ENCODE results near the gene MAML3. TPM values are rescaled to one million over a fixed set of nuclear protein-coding genes. Genes with fewer than 3 reads are reported as not detected.
A peak's percentile ranks its signal among the peaks of the same experiment; 100 is the strongest.

The MAML3 gene
- total RNA-seq, 1 experiment from 2014 or later, result 0.89 TPM

GRCh38 chr4:139988863-139989765, 164.9 kb downstream of the MAML3 start:
- CTCF ChIA-PET, result no interaction called here
- H3K4me1 Mint-ChIP-seq (ENCODE audit: insufficient read depth, unreplicated experiment), result peaks cover 21% of the 10 kb centered on the region

GRCh38 chr4:139987502-139987850, 166.5 kb downstream of the MAML3 start:
- no TSS peak for BruUV-seq (replicated peaks)
- Mint-ChIP-seq H3K9me3 (ENCODE audit: unreplicated experiment) (no peaks in the 10 kb centered on the region), H3K4me3 (ENCODE audit: unreplicated experiment) (no peak overlapping the region), H3K27me3 (ENCODE audit: insufficient read depth, unreplicated experiment) (no peaks in the 10 kb centered on the region), H3K4me1 (ENCODE audit: insufficient read depth, unreplicated experiment) (peaks cover 21% of the 10 kb centered on the region), H3K36me3 (ENCODE audit: insufficient read depth, unreplicated experiment) (no peaks in the 10 kb centered on the region), H3K27ac (ENCODE audit: low read depth, unreplicated experiment) (no peak overlapping the region)
- peak; percentile 61 for DNase-seq (ENCODE audit: unreplicated experiment)
- no peak for TF ChIP-seq CTCF (IDR thresholded peaks at IDR 0.05; ENCODE audit: unreplicated experiment)
- POLR2A ChIA-PET, result interaction anchor here (0.5 kb wide), 1 partner anchor 12 kb away, joined by 4 read pairs; no protein-coding TSS in a partner anchor
- CTCF ChIA-PET, result no interaction called here
- intact Hi-C loops (cut with micrococcal nuclease), result loop anchor here (10.0 kb wide), 2 partner anchors 253 to 333 kb away; no protein-coding TSS in a partner anchor

More at GRCh38 chr4:139988863-139989765, 164.9 kb downstream of the MAML3 start:
- POLR2A ChIA-PET, result interaction anchor here (0.9 to 1.0 kb wide), 2 partner anchors 100 to 102 kb away, joined by 3 read pairs; no protein-coding TSS in a partner anchor
- Mint-ChIP-seq H3K36me3 (ENCODE audit: insufficient read depth, unreplicated experiment) (no peaks in the 10 kb centered on the region), H3K27me3 (ENCODE audit: insufficient read depth, unreplicated experiment) (no peaks in the 10 kb centered on the region), H3K9me3 (ENCODE audit: unreplicated experiment) (no peaks in the 10 kb centered on the region), H3K27ac (ENCODE audit: low read depth, unreplicated experiment) (peak overlapping the region; percentile 21), H3K4me3 (ENCODE audit: unreplicated experiment) (peak overlapping the region; percentile 6)
- BruUV-seq (replicated peaks), result no TSS peak
- no peak for TF ChIP-seq CTCF (IDR thresholded peaks at IDR 0.05; ENCODE audit: unreplicated experiment)
- peak; percentile 95 for DNase-seq (ENCODE audit: unreplicated experiment)
- intact Hi-C loops (cut with micrococcal nuclease), result loop anchor here (10.0 kb wide), 2 partner anchors 254 to 334 kb away; no protein-coding TSS in a partner anchor

GRCh38 chr4:139986689-139987501, 167.1 kb downstream of the MAML3 start:
- Mint-ChIP-seq H3K9me3 (ENCODE audit: unreplicated experiment) (no peaks in the 10 kb centered on the region), H3K27me3 (ENCODE audit: insufficient read depth, unreplicated experiment) (no peaks in the 10 kb centered on the region), H3K27ac (ENCODE audit: low read depth, unreplicated experiment) (no peak overlapping the region), H3K4me3 (ENCODE audit: unreplicated experiment) (no peak overlapping the region), H3K4me1 (ENCODE audit: insufficient read depth, unreplicated experiment) (peaks cover 21% of the 10 kb centered on the region), H3K36me3 (ENCODE audit: insufficient read depth, unreplicated experiment) (no peaks in the 10 kb centered on the region)
- intact Hi-C loops (cut with micrococcal nuclease), result loop anchor here (10.0 kb wide), 2 partner anchors 252 to 332 kb away; no protein-coding TSS in a partner anchor
- ChIA-PET POLR2A (interaction anchor here (0.8 kb wide), 1 partner anchor 40 kb away, joined by 3 read pairs; no protein-coding TSS in a partner anchor), CTCF (no interaction called here)
- TF ChIP-seq CTCF (IDR thresholded peaks at IDR 0.05; ENCODE audit: unreplicated experiment), result no peak
- DNase-seq (ENCODE audit: unreplicated experiment), result no peak
- no TSS peak for BruUV-seq (replicated peaks)

- Mint-ChIP-seq H3K4me1 (ENCODE audit: insufficient read depth, unreplicated experiment) (peaks cover 21% of the 10 kb centered on the region), H3K36me3 (ENCODE audit: insufficient read depth, unreplicated experiment) (no peaks in the 10 kb centered on the region), H3K4me3 (ENCODE audit: unreplicated experiment) (no peak overlapping the region), H3K27ac (ENCODE audit: low read depth, unreplicated experiment) (no peak overlapping the region), H3K9me3 (ENCODE audit: unreplicated experiment) (no peaks in the 10 kb centered on the region), H3K27me3 (ENCODE audit: insufficient read depth, unreplicated experiment) (no peaks in the 10 kb centered on the region)
- intact Hi-C loops (cut with micrococcal nuclease), result loop anchor here (10.0 kb wide), 2 partner anchors 251 to 331 kb away; no protein-coding TSS in a partner anchor
- ChIA-PET CTCF (no interaction called here), POLR2A (no interaction called here)
- no peak for TF ChIP-seq CTCF (IDR thresholded peaks at IDR 0.05; ENCODE audit: unreplicated experiment)
- BruUV-seq (replicated peaks), result no TSS peak
- DNase-seq (ENCODE audit: unreplicated experiment), result no peak
Observed at GRCh38 chr4:139986106-139986505, 167.9 kb downstream of the MAML3 start.
